Hair follicle dermal papilla cell (primary cell): ENCODE data around the gene PDGFD. TPM values are rescaled to one million over a fixed set of nuclear protein-coding genes. Genes with fewer than 3 reads are reported as not detected.

Source experiments
- total RNA-seq: library from RNA; depleted of rRNA; stranded (reverse); fragments of >200 nt; gene quantifications from 2 replicates; pipeline ENCODE4 v1.2.3, GENCODE V29; 2012

PDGFD gene
- 139 and 230 TPM in 2 replicates for total RNA-seq

DNA sequence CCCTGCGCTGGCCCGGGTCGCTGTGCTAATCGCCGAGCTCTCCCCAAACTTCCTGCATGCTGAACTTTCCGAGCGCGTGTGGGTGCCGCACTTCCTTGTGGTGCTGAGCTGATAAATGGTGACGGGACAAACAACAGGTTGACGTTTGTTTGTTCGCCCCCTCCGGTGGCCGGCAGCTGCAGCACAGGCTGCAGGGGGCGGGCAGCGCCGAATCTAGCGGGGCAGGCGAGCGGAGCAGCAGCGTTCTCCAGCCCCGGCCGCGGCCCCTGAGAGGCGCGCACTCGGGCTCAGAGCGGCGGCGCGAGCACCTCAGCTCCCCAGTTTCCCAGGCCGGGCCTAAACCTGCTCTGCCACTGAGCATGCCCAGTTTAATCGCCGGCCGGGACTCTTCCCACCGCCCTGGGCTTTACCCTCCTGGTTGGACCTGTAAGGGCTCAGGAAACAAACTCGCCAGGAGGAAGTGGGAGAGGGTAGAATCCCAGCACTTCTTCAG is at the start of gene PDGFD:
Gene PDGFD, minus strand, starts transcription at position 120 of the 493 bp plus-strand sequence.

DNA sequence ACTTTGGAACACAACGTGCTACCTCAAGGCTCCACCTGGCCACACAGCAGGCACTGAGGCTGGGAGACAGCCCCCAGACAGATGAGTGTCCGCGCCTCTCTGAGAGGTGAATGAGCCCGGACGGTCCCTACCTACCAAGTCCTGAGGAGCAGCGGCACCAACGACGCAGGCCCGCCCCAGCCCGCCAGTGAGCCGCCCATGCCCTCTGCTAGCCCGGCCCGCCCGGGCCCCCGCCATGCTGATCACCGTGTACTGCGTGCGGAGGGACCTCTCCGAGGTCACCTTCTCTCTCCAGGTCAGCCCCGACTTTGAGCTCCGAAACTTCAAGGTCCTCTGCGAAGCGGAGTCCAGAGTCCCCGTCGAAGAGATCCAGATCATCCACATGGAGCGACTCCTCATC is 127.4 kb downstream of the PDGFD start, which contains the start of gene DDI1:
Gene DDI1, plus strand, starts transcription at position 53 of the 400 bp plus-strand sequence. Its CDS starts 183 bp downstream, at position 236.

Other genes with a start within 250 kb of the PDGFD start
- gene DDI1, start 127.5 kb downstream of the PDGFD start, total RNA-seq: under 0.01 and 0.12 TPM in 2 replicates